Right hindlimb (tissue), 1 donor: ENCODE data around the gene SSTR3.
"Not testable (repeated sequence)": the region's sequence is repeated elsewhere in the genome, so short reads cannot be mapped to it uniquely, and the experiment has no call there.

ENCODE experiments used
- DNase-seq: peaks from one replicate; pipeline ENCODE4 v3.0.0-alpha.2; 2018

Gene SSTR3

DNA sequence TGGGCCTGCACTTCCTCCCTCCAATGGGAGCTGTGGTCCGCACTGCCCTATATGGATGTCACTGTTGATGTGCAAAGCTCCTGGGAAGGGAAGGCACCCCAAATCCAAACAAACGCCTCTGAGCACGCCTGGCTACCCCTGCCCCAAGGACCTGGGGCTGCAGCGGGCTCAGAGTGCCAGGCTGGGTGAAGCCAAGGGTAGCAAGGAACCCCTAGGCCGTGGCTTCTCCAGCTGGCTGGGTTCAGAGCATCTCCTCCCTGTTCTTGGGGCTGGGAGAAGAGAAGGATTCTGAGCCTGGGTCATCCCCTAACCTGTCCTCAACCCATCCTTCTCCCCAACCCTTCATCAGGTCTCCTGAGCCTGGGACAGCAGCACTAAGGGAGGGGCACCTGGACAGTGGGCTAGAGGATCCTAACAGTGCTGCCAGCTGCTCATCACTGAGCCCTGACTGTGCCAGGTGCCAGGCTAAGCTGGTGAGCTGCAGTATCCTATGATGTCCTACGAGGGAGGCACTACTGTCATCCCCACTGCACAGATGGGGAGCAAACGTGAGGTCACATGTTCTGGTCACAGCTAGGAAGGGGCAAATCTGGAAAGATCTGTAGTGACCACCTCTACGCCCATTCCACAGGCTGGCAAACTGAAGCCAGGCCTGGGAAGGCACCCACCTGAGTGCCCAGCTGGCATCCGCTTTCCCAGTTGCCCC, 3.0 kb downstream of the SSTR3 start:
- DNase-seq = no peak

DNA sequence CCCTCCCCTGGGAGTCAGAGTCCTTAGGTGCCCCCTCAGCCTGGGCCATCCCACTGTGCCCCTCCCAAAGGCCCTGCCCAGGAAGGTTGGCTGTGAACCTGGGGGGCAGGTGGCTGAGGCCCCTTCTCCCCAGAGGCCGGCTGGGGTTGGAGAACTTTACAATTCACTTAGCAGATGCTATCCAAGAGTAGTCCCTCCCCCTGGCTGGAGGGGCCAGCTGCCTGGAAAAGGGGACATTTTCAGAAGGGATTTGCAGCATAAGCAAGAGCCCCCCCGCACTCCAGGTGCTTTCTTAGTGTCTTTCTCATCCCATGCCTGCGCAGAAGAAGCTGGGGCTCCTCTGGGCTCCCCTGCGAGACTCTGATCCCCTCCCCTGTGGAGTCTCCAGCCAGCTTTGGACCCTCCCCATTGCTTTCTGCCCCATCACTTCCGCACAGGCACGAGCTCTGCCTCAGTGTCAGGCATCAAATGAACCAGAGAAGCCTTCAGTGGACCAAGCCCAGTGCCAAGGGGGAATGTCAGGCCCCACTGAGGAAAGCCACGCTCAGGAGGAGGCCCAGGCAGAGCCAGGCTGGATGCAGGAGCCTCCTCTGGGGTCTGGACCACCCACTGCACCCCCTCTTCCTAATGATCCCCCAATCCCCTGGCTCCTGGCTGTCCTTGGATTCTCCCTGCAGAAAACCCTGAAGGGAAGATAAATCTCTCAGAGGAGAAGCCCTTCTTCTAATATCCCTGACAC, 3.7 kb downstream of the SSTR3 start:
- DNase-seq = no peak

GRCh38 chr22:37207981-37208380, 4.3 kb downstream of the SSTR3 start:
- no peak for DNase-seq

DNA sequence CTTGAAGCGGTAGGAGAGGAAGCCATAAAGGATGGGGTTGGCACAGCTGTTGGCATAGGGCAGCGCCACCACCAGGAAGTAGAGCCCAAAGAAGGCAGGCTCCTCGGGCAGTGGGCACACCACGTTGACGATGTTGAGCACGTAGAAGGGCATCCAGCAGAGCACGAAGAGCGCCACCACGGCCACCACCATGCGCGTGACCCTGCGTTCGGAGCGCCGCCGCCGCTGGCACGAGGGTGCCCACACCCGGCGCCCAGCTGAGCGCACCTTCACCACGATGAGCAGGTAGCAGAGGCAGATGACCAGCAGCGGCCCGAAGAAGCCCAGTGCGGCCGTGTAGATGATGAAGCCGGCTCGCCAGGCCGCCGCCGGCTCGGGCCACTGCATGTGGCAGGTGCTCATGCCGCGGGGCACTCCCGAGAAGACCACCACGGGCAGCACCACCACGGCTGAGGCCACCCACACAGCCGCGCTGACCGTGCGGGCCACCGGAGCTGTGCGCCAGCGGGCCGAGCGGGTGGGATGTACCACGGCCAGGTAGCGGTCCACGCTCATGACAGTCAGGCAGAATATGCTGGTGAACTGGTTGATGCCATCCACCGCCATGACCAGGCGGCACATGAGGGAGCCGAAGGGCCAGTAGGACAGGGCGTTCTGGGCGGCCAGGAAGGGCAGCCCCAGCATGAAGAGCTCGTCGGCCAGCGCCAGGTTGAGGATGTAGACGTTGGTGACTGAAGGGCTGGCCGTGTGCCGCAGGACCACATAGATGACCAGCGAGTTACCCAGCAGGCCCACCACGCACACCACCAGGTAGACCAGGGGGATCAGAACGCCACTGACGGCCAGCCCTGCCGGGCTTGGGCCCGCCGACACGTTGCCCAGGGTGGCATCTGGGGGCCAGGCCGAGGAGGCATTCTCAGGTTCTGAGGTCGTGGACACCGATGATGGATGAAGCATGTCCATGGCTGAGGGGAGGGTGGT, 5.1 kb downstream of the SSTR3 start:
- DNase-seq = no peak

DNA sequence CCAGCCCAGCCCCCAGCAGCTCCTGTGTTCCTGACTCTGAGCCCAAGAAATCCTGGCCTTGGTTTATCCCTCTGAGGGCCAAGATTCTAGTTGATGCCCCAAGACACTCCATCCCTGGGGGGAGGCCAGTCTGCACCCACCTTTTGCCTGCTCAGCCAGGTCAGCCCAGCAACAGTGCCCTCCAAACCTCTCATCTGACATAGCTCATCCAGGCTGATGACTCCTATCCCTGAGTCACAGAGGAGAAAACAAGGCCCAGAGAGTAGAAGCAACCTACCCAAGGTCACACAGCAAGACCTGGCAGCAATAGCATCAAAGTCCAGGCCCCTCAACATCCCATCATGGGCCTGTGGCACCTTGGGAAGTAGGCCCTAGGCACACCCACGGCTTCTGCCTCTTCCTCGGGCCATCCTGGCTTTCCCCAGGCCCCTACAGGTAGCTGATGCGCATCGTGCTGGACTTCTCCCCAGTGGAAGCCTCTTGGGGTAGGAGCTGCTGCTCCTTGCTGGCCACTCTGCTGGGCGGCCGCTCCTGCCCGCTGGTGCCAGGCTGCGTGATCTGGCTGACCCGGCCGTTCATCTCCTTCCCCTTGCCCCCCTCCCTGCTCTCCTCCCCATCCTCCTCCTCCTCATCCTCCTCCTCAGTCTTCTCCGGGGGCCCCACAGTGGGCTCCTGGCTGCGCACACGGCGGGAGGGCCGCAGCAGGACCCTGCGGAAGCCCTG, 6.0 kb downstream of the SSTR3 start:
- no peak for DNase-seq

DNA sequence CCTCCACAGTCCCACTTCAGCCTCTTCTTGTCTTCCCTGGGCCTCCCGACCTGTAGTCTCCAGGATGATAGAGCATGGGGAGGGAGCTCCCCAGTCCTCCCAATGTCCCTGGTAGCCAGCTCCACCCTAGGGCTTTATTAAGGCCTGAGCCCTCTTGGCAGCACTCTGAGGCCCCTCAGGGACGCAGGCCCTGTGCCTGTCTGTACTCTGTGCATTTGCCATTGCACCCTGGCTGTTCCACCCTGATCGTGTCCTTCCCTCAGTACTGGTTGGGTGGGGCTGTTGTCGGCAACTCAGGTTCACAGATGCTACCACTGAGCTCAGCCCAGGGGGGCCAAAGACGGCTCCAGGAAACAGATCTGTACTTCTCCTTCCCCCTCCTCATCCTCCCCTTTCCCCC, 7.2 kb downstream of the SSTR3 start:
- no peak for DNase-seq

DNA sequence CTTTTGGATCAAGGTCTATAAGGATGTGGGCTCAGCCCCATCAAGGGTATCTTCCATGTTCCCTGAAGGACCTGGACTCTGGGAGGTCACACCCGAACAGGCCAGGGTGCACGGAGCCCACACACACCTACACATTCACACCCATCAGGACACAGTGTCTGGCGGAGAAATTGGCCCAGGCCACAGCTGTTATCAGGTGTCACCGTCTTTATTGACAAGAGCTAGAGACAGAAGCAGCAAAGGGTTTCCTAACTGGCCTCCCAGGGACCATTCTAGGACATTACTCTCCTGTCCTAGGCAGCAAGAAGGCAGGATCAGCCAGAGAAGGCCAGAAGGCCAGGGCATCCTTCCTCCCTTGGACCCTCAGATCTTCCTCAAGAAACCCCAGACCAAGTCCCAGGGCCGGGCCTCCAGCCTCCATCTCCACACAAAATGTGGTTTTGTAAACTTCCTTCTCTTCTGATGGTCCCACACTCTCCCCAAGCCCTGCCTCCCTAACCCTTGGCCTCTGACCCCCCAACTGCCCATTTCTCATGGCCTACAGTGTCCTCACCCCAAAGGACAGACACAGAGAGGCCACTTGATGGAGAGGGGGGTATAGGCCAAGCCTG, 8.1 kb downstream of the SSTR3 start:
- no peak for DNase-seq

DNA sequence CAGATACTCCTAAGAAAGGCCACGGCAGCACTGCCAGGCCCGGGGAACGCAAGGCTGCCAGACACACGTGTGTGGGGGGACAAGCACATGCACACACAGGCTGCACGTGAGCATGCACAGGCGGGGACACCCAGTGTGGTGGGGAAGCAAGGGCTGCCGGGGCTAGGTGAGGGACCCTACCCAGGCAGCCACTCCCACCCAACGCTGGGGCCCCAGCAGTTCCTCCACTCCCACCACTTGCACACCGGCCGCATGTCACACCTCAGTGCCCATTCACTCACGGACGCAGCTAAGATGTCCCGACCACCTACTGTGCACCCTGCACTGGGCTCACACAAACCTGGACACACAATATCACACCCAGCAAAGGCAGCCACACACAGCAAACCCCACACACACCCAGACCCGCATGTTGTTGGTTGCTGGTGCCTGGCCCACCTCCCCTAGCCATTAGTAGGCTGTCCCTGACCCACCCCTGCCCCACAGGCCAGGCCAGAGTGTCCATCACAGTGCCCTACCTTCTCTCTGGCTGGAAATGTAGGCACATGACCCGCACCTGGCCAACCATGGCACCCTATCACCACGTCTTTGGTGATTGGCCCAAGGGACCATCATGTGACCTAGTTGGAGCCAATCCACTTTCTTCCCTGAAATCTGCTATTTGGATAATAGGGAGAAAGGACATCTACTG, 8.8 kb downstream of the SSTR3 start:
- DNase-seq = no peak

DNA sequence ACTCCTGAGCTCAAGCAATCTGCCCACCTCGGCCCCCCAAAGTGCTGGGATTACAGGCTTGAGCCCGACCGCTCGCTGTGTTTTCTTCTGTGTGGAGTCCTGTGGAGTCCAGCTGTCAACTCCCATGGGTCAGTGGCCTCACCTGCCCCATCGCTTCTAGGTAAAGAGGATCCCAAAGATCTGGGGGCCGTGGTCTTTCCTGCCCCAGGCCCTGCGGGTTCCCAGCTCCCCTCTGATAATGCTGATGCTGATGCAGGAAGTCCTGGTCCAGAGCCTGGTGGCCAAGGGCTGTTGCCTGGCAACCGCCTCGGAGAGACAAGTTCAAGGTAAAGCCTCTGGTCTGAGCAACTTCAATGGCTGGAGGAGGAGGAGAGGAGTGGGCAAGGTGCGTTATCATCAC, 9.6 kb downstream of the SSTR3 start:
- no peak for DNase-seq

GRCh38 chr22:37202001-37202555, 10.2 kb downstream of the SSTR3 start:
- no peak for DNase-seq

DNA sequence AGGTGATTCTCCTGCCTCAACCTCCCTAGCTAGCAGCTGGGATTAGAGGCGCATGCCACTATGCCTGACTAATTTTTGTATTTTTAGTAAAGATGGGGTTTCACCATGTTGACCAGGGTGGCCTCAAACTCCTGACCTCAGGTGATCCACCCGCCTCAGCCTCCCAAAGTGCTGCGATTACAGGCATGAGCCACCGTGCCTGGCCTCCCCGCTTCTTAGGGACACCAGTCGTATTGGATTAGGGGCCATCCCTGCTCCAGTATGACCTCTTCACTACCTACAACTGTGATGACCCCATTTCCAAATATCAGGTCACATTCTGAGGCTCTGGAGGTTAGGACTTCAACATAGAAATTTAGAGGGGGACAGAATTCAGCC, 10.8 kb downstream of the SSTR3 start:
- DNase-seq = not testable (repeated sequence)

- DNase-seq = no peak
Observed at GRCh38 chr22:37199760-37200108, 12.5 kb downstream of the SSTR3 start.

GRCh38 chr22:37199103-37199759, 13.0 kb downstream of the SSTR3 start:
- DNase-seq = peak; percentile 100

DNA sequence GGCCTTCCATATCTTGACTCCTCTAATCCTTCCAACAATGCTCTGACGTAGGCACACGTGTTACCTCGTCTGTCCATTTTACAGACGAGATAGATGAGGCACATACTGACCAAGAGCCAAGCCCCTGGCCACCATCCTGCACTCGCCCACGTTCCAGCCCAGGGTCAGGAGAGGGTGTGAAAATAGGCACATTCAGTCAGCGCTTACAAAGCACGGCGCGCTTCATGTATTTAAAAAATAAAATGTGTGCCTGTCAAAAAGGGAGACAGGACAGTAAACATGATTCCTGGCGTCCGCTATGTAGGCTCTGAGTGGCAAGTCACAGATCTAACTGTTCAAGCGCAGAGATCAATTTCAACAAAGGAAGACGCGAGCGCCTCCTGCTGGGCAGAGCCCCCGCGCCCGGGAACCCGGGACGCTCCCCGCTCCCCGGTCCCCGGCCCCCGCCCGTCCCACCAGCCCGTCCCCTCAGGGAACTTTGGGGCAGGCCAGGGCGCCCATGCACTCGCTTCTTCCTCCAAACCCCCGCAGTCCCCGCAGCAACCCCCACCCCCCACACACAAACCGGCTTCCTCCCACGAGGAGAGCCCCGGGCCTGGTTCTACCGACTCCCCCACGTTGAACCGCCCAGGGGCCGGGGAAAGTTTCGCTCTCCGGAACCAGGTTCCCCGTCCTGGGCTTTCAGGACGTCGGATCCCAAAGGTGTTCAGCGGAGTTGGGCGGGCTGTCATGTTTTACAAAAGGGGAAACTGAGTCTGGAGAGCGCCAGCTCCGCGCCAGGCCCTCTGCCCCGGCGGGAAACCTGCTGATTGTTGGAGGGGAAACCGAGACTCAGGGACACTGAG, 13.8 kb downstream of the SSTR3 start:
- peak; percentile 91 for DNase-seq

DNA sequence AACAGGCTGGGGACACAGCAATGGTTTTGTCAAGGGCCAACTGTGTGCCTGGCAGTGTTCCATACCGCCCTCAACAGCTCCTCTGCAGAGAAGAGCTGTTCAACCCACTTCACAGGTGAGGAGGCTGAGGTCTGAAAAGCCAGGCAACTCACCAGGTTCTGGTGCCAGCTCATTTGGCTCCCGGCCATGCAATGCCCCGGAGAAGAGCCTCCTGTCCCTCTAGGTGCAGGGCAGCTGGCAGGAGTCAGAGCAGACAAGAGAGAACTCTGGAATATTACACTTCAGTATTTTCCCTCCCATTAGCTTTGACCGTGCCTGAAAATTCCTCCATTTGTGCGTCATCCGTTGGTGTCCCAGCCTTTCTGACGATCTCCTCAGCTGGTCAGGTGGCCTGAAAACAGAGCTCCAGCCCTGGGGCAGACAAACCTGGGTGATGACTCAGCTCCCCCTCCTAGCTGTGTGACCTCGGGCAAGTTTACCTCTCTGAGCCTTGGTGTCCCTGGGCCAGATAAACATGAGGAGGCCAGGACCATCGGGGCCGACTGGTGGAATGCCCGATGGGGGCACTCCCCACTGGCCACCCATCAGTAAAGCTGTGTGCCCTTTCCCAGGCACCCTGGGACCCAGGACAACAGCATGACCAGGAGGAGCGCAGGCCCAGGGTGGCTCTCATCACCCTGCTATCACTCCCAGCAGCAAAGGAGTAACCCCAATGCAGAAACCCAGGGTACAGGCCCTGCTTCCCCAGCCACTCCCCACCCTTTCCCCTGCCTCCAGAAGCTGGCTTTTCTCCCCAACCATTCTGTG, 14.6 kb downstream of the SSTR3 start:
- no peak for DNase-seq

- DNase-seq = peak; percentile 83
Observed at GRCh38 chr22:37196539-37197450, 15.5 kb downstream of the SSTR3 start.

DNA sequence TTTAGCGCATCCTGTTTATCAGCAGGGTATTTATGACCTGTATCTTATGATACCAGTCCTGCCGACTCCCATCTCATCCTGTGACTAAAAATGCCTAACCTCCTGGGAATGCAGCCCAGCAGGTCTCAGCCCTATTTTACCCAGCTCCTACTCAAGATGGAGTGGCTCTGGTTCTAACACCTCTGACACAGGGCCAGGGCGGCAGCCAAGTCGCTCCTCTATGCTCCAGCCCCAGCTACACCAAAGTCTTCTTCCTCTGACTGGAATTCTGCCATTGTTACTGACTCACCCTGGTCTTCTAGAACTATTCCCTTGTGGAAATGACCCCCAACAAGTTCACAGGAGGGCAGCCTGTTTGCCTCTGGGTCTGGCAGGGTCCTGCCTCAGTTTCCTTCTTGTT, 16.4 kb downstream of the SSTR3 start:
- DNase-seq = peak; percentile 13

DNA sequence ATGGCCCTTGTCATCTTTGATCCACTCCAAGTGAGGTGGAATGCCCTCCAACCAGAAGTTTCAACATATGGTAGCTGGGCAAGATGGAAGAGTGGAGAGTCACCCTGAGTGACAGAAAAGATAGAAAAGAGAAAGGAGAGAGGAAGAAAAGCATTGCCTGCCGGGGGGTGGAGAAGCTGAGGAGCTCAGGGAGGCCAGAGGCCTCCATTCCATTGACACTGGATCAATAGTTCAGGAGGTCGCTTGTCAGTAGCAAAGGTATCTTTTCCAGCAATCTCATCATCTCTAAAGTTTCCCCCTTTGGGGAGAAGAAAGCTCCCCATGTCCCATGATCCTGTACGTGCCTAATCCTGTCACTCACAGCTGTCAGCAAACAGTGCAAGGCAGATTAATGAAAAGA, 17.5 kb downstream of the SSTR3 start:
- peak; percentile 4 for DNase-seq
